HUES64 (cell line): ENCODE measurements around the gene SLCO4A1.

Experiments used
- H3K27ac ChIP-seq: 2 replicates; pipeline ENCODE4 v1.7.0; 2013; ENCODE audit warnings: low read depth, low read length, inconsistent platforms
- H3K27me3 ChIP-seq: 2 replicates; pipeline ENCODE4 v1.6.1; 2013; ENCODE audit warnings: mild to moderate bottlenecking, low read length; ENCODE audit not compliant: insufficient read depth
- H3K36me3 ChIP-seq: 2 replicates; pipeline ENCODE4 v1.6.1; 2013; ENCODE audit warnings: mild to moderate bottlenecking, low read length; ENCODE audit not compliant: insufficient read depth
- H3K4me1 ChIP-seq: 2 replicates; pipeline ENCODE4 v1.6.1; 2013; ENCODE audit warnings: mild to moderate bottlenecking, low read length, moderate library complexity; ENCODE audit not compliant: insufficient read depth
- H3K4me3 ChIP-seq: 2 replicates; pipeline ENCODE4 v1.5.1; 2013; ENCODE audit warnings: mild to moderate bottlenecking, low read length, moderate library complexity
- H3K9ac ChIP-seq: 2 replicates; pipeline ENCODE4 v1.6.1; 2013; ENCODE audit warnings: mild to moderate bottlenecking, low read depth, low read length
- H3K9me3 ChIP-seq: 2 replicates; pipeline ENCODE4 v1.6.1; 2013; ENCODE audit warnings: low read depth, low read length; ENCODE audit not compliant: insufficient read depth
- WGBS: fragments of 150-250, 120-280 bp; methylation state at CpG from one replicate; pipeline ENCODE4 v1.1.7; 2013; ENCODE audit warnings: missing lambda C conversion rate; 5-methylcytosine and 5-hydroxymethylcytosine counted together

Gene SLCO4A1

DNA sequence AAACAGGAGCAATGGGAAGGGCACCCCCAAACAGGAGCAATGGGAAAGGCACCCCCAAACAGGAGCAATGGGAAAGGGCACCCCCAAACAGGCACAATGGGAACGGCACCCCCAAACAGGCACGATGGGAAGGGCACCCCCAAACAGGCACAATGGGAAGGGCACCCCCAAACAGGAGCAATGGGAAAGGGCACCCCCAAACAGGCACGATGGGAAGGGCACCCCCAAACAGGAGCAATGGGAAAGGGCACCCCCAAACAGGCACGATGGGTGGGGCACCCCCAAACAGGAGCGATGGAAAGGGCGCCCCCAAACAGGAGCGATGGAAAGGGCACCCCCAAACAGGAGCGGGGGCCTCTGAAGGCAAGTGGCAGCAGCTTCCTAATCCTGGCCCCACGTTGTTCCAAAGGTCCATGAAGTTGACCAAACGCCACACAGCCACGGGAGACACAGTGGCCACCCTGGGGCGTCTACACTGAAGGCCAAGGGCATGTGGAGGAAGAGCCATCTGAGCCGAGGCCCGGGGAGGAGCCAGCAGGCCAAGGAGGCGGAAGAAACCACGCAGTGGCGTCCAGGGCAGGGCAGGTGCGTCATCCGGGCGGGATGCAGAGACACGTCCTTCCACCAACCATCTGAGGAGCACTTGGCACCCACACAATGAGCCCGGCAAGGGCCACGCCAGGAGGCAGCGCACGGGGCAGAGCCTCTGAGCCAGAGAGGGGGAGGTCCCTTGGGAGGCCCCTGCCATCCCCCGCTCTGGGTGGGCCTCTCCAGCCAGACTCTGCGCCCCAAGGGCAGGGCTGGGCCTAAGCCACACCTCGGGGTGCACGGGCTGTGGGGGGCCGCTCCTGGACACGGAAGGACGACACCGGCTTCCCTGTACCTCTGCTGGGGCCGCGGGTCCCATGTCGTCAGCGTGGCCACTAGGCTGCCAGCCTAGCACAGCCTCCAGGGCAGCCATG lies 44.8 kb downstream of the SLCO4A1 start:
- no peak overlapping the region for H3K4me3 ChIP-seq
- 93% methylated on average over 37 of the region's 37 CpGs for WGBS
- H3K9ac ChIP-seq = no peak overlapping the region
- H3K4me1 ChIP-seq = peaks cover 10% of the 10 kb centered on the region; the same call in 1 of the 2 replicates
- no peaks in the 10 kb centered on the region for H3K9me3 ChIP-seq
- H3K27ac ChIP-seq = no peak overlapping the region
- H3K27me3 ChIP-seq = no peaks in the 10 kb centered on the region
- no peaks in the 10 kb centered on the region for H3K36me3 ChIP-seq

DNA sequence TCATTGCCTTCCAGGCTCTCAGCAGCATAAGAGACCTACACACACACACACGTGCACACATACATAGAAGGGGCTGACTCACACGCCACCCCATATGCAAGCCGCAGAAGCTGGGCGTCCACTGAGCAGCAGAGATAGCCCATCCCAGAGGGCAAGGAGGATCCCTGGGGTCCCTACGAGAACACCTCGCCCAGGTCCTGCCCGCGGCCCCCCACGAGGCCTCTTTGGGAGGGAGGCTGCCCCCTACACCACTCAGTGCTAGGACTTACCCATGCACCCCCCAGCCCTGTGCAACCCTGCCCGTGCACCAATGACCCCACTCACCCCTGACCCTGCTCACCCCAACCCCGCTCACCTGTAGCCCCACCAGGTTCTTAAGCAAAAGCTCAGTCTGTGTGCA lies 45.8 kb downstream of the SLCO4A1 start:
- H3K4me1 ChIP-seq = peaks cover 10% of the 10 kb centered on the region; the same call in 1 of the 2 replicates
- H3K9ac ChIP-seq = no peak overlapping the region
- WGBS = 94% methylated on average over 11 of the region's 11 CpGs
- H3K36me3 ChIP-seq = no peaks in the 10 kb centered on the region
- no peaks in the 10 kb centered on the region for H3K9me3 ChIP-seq
- no peak overlapping the region for H3K27ac ChIP-seq
- H3K27me3 ChIP-seq = no peaks in the 10 kb centered on the region
- no peak overlapping the region for H3K4me3 ChIP-seq

DNA sequence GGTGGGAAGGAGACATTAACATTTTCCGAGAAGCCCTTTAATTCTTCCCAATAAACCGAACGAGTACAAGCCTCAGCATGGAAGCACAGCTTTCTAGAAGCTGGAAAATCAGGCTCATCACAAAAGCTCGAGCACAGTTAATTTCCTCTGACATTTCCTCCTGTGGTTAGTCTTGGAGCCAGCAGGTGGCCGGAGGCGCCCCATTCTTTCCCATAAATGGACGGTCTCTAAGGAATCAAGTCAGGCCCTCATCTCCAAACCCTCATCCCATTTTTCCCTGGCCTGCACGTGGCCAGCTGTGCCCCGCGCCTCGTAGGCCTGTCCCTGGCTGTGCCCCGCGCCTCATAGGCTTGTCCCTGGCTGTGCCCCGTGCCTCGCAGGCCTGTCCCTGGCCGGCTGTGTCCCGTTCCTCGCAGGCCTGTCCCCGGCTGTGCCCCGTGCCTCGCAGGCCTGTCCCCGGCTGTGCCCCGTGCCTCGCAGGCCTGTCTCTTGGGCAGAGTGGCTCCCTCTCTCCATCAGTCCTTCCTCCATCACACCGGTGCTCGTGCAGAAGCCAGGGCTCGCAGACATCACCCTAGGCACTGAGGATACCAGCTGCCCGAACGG lies 46.7 kb downstream of the SLCO4A1 start:
- peaks cover 10% of the 10 kb centered on the region; the same call in 1 of the 2 replicates for H3K4me1 ChIP-seq
- no peak overlapping the region for H3K27ac ChIP-seq
- WGBS = 91% methylated on average over 29 of the region's 29 CpGs
- no peaks in the 10 kb centered on the region for H3K9me3 ChIP-seq
- H3K4me3 ChIP-seq = no peak overlapping the region
- no peaks in the 10 kb centered on the region for H3K36me3 ChIP-seq
- no peaks in the 10 kb centered on the region for H3K27me3 ChIP-seq
- no peak overlapping the region for H3K9ac ChIP-seq

DNA sequence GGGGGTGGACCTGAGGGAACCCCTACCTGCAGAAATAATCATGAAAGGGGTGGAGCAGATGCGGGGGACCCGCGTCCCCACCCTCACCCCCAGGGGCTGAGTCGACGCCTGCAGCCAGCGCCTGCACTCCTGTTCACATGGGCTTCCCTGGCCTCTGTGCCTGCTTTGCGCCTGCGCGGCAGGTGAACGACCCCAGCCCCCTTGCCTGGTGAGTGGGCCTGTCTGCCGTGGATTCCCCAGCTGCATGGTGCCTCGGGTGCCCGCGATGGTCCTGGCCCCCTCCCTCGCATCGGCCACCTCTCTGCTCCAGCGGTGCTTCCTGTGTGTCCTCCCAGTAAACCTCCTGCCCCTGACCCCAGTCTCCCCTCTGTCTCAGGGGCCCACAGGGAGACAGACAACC lies 47.6 kb downstream of the SLCO4A1 start:
- Histone ChIP-seq H3K9ac (no peak overlapping the region), H3K36me3 (no peaks in the 10 kb centered on the region), H3K27ac (no peak overlapping the region), H3K4me1 (peaks cover 10% of the 10 kb centered on the region; the same call in 1 of the 2 replicates), H3K27me3 (no peaks in the 10 kb centered on the region), H3K4me3 (no peak overlapping the region), H3K9me3 (no peaks in the 10 kb centered on the region)
- WGBS = 95% methylated on average over 17 of the region's 17 CpGs

DNA sequence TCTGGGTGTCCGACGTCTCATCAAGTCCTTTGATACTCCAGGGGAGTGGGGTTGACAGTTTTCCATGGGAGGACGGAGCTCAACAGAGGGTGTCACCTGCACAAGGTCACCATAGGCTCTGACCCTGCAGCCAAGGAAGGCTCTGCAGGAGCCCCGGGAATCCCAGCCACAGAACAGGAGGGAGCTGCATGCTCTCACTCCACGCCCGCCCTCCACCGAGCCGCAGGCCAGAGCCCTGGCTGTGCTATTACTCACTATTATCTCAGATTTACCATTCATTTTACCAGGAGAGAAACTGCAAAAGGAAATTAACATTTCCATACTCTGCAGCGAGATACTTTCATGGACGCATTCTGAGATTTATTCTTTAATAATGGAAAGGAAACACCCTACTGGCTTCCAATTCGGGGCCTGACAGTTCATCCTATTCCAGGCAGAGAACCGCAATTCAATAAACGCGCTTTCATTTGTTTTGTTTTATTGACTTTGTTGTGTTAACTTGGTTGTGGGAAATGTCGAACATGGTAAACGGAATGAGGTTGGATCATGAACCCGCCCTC lies 48.0 kb downstream of the SLCO4A1 start:
- 84% methylated on average over 15 of the region's 17 CpGs for WGBS
- H3K9ac ChIP-seq = no peak overlapping the region
- H3K36me3 ChIP-seq = no peaks in the 10 kb centered on the region
- peaks cover 10% of the 10 kb centered on the region; the same call in 1 of the 2 replicates for H3K4me1 ChIP-seq
- H3K9me3 ChIP-seq = no peaks in the 10 kb centered on the region
- H3K27ac ChIP-seq = no peak overlapping the region
- no peak overlapping the region for H3K4me3 ChIP-seq
- H3K27me3 ChIP-seq = no peaks in the 10 kb centered on the region

DNA sequence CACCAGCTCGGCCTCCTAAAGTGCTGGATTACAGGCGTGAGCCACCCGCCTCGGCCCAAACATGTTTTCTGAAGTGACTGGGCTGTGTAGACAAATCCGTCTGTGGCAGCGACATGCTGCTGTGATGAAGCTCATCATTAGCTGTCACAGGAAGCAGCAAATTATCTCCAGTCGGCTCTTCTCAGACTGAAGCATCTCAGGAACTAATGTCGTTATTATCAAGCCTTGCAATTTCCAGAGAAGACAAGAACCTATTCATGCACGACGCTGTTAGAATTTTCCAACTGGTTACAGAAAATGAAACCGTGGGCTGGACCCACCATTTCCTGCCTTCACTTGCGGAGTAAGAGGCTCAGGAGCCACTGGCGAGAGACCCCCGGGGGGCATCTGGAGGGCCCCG lies 49.2 kb downstream of the SLCO4A1 start:
- 93% methylated on average over 15 of the region's 15 CpGs for WGBS
- Histone ChIP-seq H3K9me3 (no peaks in the 10 kb centered on the region), H3K27ac (no peak overlapping the region), H3K4me1 (peaks cover 3% of the 10 kb centered on the region; the same call in 1 of the 2 replicates), H3K9ac (no peak overlapping the region), H3K36me3 (no peaks in the 10 kb centered on the region), H3K4me3 (no peak overlapping the region), H3K27me3 (no peaks in the 10 kb centered on the region)

DNA sequence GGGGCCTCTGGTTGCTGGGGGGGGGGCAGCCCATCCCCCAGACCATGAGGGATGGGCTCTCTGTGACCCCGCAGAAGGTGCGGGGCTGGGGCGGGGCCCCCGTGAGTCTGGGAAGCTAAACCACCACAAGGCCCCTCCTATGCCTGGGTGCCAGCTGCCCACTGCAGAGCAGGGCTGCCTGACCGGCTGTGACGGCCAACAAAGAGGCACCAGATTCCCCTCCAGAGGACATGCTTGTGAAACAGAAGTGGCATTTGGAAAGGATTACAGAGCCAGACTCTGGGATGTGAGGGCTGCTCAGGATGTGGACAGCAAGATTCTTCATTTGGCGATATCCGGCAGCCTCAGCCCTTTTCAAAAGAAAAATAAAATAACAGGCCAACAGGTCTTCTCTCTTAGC lies 49.9 kb downstream of the SLCO4A1 start:
- H3K27ac ChIP-seq = no peak overlapping the region
- H3K9me3 ChIP-seq = no peaks in the 10 kb centered on the region
- H3K36me3 ChIP-seq = no peaks in the 10 kb centered on the region
- no peak overlapping the region for H3K9ac ChIP-seq
- peaks cover 3% of the 10 kb centered on the region; the same call in 1 of the 2 replicates for H3K4me1 ChIP-seq
- WGBS = 96% methylated on average over 8 of the region's 8 CpGs
- H3K27me3 ChIP-seq = no peaks in the 10 kb centered on the region
- no peak overlapping the region for H3K4me3 ChIP-seq

DNA sequence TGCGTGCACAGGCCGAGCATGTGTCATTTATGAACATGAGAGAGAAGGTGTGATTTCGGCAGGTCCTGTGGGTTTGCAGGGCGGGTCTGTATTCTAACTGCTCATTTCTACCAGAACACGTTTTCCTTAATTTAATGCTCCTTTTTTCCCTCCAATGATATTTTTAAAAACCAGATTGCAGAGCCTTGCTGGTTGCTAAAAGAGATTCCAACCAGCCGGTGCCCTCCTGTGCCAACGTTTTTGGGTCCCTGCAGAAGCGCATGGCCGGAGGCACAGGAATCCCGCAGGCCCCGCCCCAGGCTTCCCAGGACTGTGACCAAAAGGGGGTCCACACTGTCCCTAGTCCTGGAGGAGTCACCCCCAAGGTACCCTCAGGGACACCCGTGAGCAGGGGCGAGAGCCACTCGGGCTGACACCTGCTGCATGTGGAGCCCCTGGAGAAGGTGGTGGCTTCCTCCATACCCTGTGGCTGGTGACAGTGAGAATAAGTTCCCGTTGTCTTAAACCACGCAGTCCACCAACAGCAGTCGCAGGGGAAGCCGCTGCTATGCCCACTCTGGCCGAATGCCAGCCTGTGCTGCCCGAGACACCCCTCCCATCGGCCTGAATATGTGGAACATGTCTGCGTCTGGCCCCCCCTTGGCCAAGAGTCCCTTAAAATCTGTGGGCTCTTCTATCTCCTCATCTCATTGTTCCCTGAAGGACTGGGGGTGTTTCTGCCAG lies 50.7 kb downstream of the SLCO4A1 start:
- no peak overlapping the region for H3K4me3 ChIP-seq
- H3K27me3 ChIP-seq = no peaks in the 10 kb centered on the region
- no peak overlapping the region for H3K9ac ChIP-seq
- H3K9me3 ChIP-seq = no peaks in the 10 kb centered on the region
- no peaks in the 10 kb centered on the region for H3K36me3 ChIP-seq
- peaks cover 3% of the 10 kb centered on the region; the same call in 1 of the 2 replicates for H3K4me1 ChIP-seq
- whole genome bisulfite sequencing = 89% methylated on average over 22 of the region's 22 CpGs
- H3K27ac ChIP-seq = no peak overlapping the region

DNA sequence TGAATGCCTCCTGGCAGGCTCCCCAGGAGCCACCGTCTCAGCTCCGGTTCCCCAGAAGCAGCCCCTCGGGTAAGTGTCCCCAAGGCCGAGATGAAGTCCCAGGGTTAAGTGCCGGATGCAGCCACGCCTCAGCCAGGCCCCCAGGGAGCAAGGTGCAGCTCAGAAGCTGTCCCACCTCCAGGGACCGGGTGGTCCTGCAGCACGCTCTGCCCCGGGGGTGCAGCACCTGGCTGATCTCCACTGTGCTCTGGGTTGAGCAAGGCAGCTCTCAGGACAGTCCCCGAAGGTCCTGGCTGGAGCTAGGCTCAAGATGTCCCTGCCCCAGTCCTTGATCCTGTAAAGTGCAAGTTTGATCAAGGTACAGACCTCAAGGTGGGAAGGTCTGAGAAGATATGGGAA lies 51.2 kb downstream of the SLCO4A1 start:
- WGBS = 93% methylated on average over 10 of the region's 10 CpGs
- no peaks in the 10 kb centered on the region for H3K27me3 ChIP-seq
- no peak overlapping the region for H3K9ac ChIP-seq

DNA sequence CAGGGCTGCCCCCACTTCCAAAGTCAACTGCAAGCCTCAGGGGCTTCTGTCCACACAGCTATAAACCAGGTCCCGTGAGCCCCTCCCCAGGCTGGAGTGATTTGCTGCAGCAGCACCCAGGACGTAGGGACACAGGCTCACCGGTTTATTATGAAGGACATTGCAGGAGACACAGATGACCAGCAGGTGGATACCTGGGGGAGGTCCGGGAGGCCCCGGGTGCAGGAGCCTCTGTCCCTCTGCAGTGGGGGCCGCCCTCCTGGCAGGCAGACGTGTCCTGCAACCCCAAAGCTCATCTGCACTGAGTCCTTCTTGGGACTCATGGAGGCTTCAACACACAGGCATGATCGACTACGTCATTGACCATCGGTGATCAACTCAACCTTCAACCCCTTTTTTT lies 51.8 kb downstream of the SLCO4A1 start:
- H3K27me3 ChIP-seq = no peaks in the 10 kb centered on the region
- H3K36me3 ChIP-seq = no peaks in the 10 kb centered on the region
- no peak overlapping the region for H3K9ac ChIP-seq
- no peak overlapping the region for H3K27ac ChIP-seq
- 89% methylated on average over 10 of the region's 10 CpGs for WGBS
- H3K4me1 ChIP-seq = no peaks in the 10 kb centered on the region
- H3K4me3 ChIP-seq = no peak overlapping the region
- H3K9me3 ChIP-seq = no peaks in the 10 kb centered on the region

More for the DNA sequence above, 51.2 kb downstream of the SLCO4A1 start:
- no peaks in the 10 kb centered on the region for H3K36me3 ChIP-seq
- H3K4me3 ChIP-seq = no peak overlapping the region
- peaks cover 2% of the 10 kb centered on the region; the same call in 1 of the 2 replicates for H3K4me1 ChIP-seq
- H3K9me3 ChIP-seq = no peaks in the 10 kb centered on the region
- H3K27ac ChIP-seq = no peak overlapping the region
